Measurements from ENCODE around the gene USP12.

Gene USP12

GRCh38 chr13:27038323-27038722 lies 133.3 kb downstream of the USP12 start:
- no peak for DNase-seq (ENCODE audit: low read depth in 4 of 4, low spot score in 1 of 4)

- DNase-seq (ENCODE audit: low read depth in 4 of 4, low spot score in 1 of 4): no peak
Observed at GRCh38 chr13:27037571-27037970, 134.0 kb downstream of the USP12 start.

GRCh38 chr13:27037171-27037570 lies 134.4 kb downstream of the USP12 start:
- no peak for DNase-seq (ENCODE audit: low read depth in 4 of 4, low spot score in 1 of 4)

GRCh38 chr13:27036236-27036981 lies 135.2 kb downstream of the USP12 start:
- no peak for DNase-seq (ENCODE audit: low read depth in 4 of 4, low spot score in 1 of 4)

- no peak for DNase-seq (ENCODE audit: low read depth in 4 of 4, low spot score in 1 of 4)
Observed at GRCh38 chr13:27035892-27036235, 135.7 kb downstream of the USP12 start.

GRCh38 chr13:27034678-27035111 lies 136.9 kb downstream of the USP12 start:
- DNase-seq (ENCODE audit: low read depth in 4 of 4, low spot score in 1 of 4): no peak

GRCh38 chr13:27028683-27029480 lies 142.7 kb downstream of the USP12 start:
- DNase-seq (ENCODE audit: low read depth in 4 of 4, low spot score in 1 of 4): no peak

GRCh38 chr13:27027086-27027667 lies 144.4 kb downstream of the USP12 start:
- no peak for DNase-seq (ENCODE audit: low read depth in 4 of 4, low spot score in 1 of 4)

- no peak for DNase-seq (ENCODE audit: low read depth in 4 of 4, low spot score in 1 of 4)
Observed at GRCh38 chr13:27026396-27026795, 145.2 kb downstream of the USP12 start.

GRCh38 chr13:27024776-27025492 lies 146.7 kb downstream of the USP12 start:
- no peak for DNase-seq (ENCODE audit: low read depth in 4 of 4, low spot score in 1 of 4)

- no peak for DNase-seq (ENCODE audit: low read depth in 4 of 4, low spot score in 1 of 4)
Observed at GRCh38 chr13:27024074-27024461, 147.5 kb downstream of the USP12 start.

- DNase-seq (ENCODE audit: low read depth in 4 of 4, low spot score in 1 of 4): no peak
Observed at GRCh38 chr13:27023385-27024073, 148.1 kb downstream of the USP12 start.

- DNase-seq (ENCODE audit: low read depth in 4 of 4, low spot score in 1 of 4): no peak
Observed at GRCh38 chr13:27022571-27023311, 148.9 kb downstream of the USP12 start.

- DNase-seq (ENCODE audit: low read depth in 4 of 4, low spot score in 1 of 4): no peak
Observed at GRCh38 chr13:27020415-27020814, 151.2 kb downstream of the USP12 start.

- DNase-seq (ENCODE audit: low read depth in 4 of 4, low spot score in 1 of 4): no peak
Observed at GRCh38 chr13:27018882-27019281, 152.7 kb downstream of the USP12 start.

GRCh38 chr13:27018344-27018861 lies 153.2 kb downstream of the USP12 start:
- no peak for DNase-seq (ENCODE audit: low read depth in 4 of 4, low spot score in 1 of 4)

- DNase-seq (ENCODE audit: low read depth in 4 of 4, low spot score in 1 of 4): no peak
Observed at GRCh38 chr13:27016875-27017274, 154.7 kb downstream of the USP12 start.

All from stimulated activated CD4-positive, alpha-beta T cell treated with anti-CD3 and anti-CD28 coated beads, Interleukin-1b, Interleukin-23, amount 100 ng/mL, for 24 hours (primary cell).